Thyroid gland (tissue), 4 donors: ENCODE data around the gene SOAT2. TPM values are rescaled to one million over a fixed set of nuclear protein-coding genes. Genes with fewer than 3 reads are reported as not detected.

Experiments used
- DNase-seq, 2 donors: peaks; one replicate each; pipeline ENCODE4 v3.0.0-alpha.2; 2019
- H3K27ac ChIP-seq, 3 donors: fragments of 200-600 bp; sonication (generic); 1 replicate in 2 of 3; 2 replicates in 1 of 3; pipeline ENCODE4 v1.5.1; 2016 to 2019; ENCODE audit warnings: mild to moderate bottlenecking in 1 of 3, moderate library complexity in 1 of 3
- H3K27me3 ChIP-seq: fragments of 200-600 bp; sonication (generic); one replicate; pipeline ENCODE4 v1.5.1; 2019
- H3K36me3 ChIP-seq, 2 donors: fragments of 200-600 bp; sonication (generic); one replicate each; pipeline ENCODE4 v1.5.1; 2016 to 2019
- H3K4me1 ChIP-seq, 2 donors: fragments of 200-600 bp; sonication (generic); one replicate each; pipeline ENCODE4 v1.5.1; 2017 to 2019
- H3K4me3 ChIP-seq, 3 donors: fragments of 200-600 bp; sonication (generic); replicated peaks in 1 of 3; 1 replicate in 2 of 3; 2 replicates in 1 of 3; pipeline ENCODE4 v1.5.1; 2016; ENCODE audit warnings: mild to moderate bottlenecking in 1 of 3
- H3K9me3 ChIP-seq: fragments of 200-600 bp; sonication (generic); one replicate; pipeline ENCODE4 v1.5.1; 2017
- POLR2A ChIP-seq, 2 donors: fragments of 450-650 bp; IDR thresholded peaks; one replicate each; pipeline ENCODE4 v1.6.1; 2017; ENCODE audit warnings: antibody characterized with exemption in 2 of 2, mild to moderate bottlenecking in 2 of 2, moderate library complexity in 1 of 2
- WGBS, 2 donors: methylation state at CpG; one replicate each; pipeline ENCODE4 v1.1.5; 2017; 5-methylcytosine and 5-hydroxymethylcytosine counted together
- intact Hi-C: fragments of 100-400 bp; cut with DNase I; formaldehyde crosslinking; loops from one replicate; pipeline ENCODE4 v1.15.1; 2023
- total RNA-seq, 4 donors: library from RNA; depleted of rRNA; stranded (reverse); fragments of >200 nt; gene quantifications; one replicate each; pipeline ENCODE4 v1.2.3, GENCODE V29; 2016
- TF ChIP-seq, protein P1 (sequence below), 6 experiments: fragments of 200-600 bp in 3 of 6; fragments of 450-650 bp in 3 of 6; sonication (generic) in 3 of 6; IDR thresholded peaks; one replicate each; pipeline ENCODE4 v1.5.1; 2016 to 2019; ENCODE audit warnings: antibody characterized with exemption in 6 of 6, mild to moderate bottlenecking in 2 of 6, inconsistent platforms in 1 of 6, moderate library complexity in 1 of 6

Gene SOAT2
- total RNA-seq, 4 donors from 2014 or later, result 0.40 TPM; not detected in 3

DNA sequence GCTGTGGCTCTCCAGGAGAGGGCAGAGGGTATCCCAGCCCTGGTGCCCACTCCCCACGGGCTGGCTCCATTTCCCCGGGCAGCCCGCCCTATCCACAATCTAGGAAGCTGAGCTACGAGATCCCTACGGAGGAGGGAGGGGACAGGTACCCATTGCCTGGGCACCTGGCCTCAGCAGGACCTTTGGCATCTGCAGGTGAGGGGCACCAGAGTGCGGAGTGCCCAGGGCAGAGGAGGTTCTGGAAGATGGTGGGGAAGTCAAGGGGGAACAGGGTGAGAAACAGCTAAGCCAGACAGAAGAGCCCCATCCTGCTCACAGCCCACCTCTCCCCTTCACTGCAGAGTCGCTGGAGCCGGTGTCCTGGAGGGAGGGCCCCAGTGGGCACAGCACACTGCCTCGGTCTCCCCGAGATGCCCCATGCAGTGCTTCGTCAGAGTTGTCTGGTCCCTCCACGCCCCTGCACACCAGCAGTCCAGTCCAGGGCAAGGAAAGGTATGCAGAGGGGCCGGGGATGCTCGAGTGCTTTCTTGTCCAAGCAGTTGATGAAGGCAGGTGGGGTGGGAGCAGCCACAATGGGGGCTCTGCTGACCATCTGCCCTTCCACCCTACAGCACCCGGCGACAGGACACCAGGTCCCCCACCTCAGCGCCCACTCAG is 43.1 kb upstream of the SOAT2 start:
- intact Hi-C loops, result loop anchor here (10.0 kb wide), 1 partner anchor 135 kb away; no protein-coding TSS in a partner anchor
- TF ChIP-seq POLR2A (IDR thresholded peaks at IDR 0.05), result no peak
- TF ChIP-seq, protein P1, sequence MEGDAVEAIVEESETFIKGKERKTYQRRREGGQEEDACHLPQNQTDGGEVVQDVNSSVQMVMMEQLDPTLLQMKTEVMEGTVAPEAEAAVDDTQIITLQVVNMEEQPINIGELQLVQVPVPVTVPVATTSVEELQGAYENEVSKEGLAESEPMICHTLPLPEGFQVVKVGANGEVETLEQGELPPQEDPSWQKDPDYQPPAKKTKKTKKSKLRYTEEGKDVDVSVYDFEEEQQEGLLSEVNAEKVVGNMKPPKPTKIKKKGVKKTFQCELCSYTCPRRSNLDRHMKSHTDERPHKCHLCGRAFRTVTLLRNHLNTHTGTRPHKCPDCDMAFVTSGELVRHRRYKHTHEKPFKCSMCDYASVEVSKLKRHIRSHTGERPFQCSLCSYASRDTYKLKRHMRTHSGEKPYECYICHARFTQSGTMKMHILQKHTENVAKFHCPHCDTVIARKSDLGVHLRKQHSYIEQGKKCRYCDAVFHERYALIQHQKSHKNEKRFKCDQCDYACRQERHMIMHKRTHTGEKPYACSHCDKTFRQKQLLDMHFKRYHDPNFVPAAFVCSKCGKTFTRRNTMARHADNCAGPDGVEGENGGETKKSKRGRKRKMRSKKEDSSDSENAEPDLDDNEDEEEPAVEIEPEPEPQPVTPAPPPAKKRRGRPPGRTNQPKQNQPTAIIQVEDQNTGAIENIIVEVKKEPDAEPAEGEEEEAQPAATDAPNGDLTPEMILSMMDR (IDR thresholded peaks at IDR 0.05), result no peak
- H3K27ac ChIP-seq, result peak overlapping the region in 2 of 3 donors; percentile 71 to 75
- peaks cover 21 to 59% of the 10 kb centered on the region in 2 donors for H3K4me1 ChIP-seq
- H3K9me3 ChIP-seq, result no peaks in the 10 kb centered on the region
- no peak for DNase-seq
- WGBS, 2 donors, result 84 to 86% methylated on average over 7 to 12 of the region's 17 CpGs
- H3K27me3 ChIP-seq, result no peaks in the 10 kb centered on the region
- no peak overlapping the region for H3K4me3 ChIP-seq
- H3K36me3 ChIP-seq, result peaks cover 29 to 44% of the 10 kb centered on the region in 2 donors

DNA sequence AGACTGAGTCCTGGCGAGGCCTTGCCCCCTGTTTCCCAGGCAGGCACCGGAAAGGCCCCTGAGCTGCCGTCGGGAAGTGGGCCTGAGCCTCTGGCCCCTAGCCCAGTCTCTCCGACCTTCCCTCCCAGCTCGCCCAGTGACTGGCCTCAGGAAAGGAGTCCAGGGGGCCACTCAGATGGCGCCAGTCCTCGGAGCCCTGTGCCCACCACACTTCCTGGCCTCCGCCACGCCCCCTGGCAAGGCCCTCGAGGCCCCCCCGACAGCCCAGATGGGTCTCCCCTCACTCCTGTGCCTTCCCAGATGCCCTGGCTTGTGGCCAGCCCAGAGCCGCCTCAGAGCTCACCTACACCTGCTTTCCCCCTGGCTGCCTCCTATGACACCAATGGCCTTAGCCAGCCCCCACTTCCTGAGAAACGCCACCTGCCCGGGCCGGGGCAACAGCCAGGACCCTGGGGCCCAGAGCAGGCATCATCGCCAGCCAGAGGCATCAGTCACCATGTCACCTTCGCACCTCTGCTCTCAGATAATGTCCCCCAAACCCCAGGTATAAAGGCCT is 42.5 kb upstream of the SOAT2 start:
- intact Hi-C loops, result loop anchor here (10.0 kb wide), 1 partner anchor 134 kb away; no protein-coding TSS in a partner anchor
- H3K4me3 ChIP-seq, result no peak overlapping the region
- WGBS, 2 donors, result 46 to 60% methylated on average over 5 to 7 of the region's 18 CpGs
- no peaks in the 10 kb centered on the region for H3K27me3 ChIP-seq
- H3K27ac ChIP-seq, result peak overlapping the region; percentile 56 to 75 (median 71)
- H3K9me3 ChIP-seq, result no peaks in the 10 kb centered on the region
- H3K4me1 ChIP-seq, result peaks cover 21 to 63% of the 10 kb centered on the region in 2 donors
- H3K36me3 ChIP-seq, result peaks cover 29 to 44% of the 10 kb centered on the region in 2 donors
- DNase-seq, result peak; percentile 64 to 65
- no peak for TF ChIP-seq POLR2A (IDR thresholded peaks at IDR 0.05)
- TF ChIP-seq, protein P1 (IDR thresholded peaks at IDR 0.05), result no peak

DNA sequence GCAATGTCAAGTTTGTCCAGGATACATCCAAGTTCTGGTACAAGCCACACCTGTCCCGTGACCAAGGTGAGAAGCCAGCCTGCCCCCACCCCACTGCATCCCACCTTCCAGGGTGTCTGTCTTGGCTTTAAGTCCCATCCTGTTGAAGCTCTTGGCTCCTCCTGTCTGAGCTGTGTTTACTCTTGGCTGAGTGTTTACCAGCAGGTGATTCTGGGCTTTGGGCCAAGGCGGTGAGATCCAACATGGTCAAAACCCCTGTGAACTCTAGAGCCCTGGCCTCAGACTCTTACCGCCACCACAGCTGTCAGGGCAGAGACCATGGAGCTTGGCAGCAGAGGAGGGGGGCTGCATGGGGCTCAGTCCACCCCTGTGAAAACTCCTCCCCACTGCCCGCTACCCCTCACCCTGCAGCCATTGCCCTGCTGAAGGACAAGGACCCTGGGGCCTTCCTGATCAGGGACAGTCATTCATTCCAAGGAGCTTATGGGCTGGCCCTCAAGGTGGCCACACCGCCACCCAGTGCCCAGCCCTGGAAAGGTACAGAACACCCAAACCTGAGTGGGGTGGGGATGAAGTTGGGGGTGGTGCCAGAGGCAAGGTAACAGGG is 41.8 kb upstream of the SOAT2 start:
- H3K27ac ChIP-seq, result peak overlapping the region; percentile 56 to 75 (median 71)
- intact Hi-C loops, result loop anchor here (10.0 kb wide), 1 partner anchor 133 kb away; no protein-coding TSS in a partner anchor
- H3K27me3 ChIP-seq, result no peaks in the 10 kb centered on the region
- H3K4me3 ChIP-seq, result no peak overlapping the region
- H3K4me1 ChIP-seq, result peaks cover 25 to 70% of the 10 kb centered on the region in 2 donors
- peaks cover 30 to 39% of the 10 kb centered on the region in 2 donors for H3K36me3 ChIP-seq
- TF ChIP-seq, protein P1 (IDR thresholded peaks at IDR 0.05), result peak in 4 of 6 experiments; percentile 15 to 35 (median 24)
- no peak for TF ChIP-seq POLR2A (IDR thresholded peaks at IDR 0.05)
- H3K9me3 ChIP-seq, result no peaks in the 10 kb centered on the region
- peak; percentile 85 to 90 for DNase-seq
- WGBS, 2 donors, result 50 to 52% methylated on average over 3 to 4 of the region's 5 CpGs

DNA sequence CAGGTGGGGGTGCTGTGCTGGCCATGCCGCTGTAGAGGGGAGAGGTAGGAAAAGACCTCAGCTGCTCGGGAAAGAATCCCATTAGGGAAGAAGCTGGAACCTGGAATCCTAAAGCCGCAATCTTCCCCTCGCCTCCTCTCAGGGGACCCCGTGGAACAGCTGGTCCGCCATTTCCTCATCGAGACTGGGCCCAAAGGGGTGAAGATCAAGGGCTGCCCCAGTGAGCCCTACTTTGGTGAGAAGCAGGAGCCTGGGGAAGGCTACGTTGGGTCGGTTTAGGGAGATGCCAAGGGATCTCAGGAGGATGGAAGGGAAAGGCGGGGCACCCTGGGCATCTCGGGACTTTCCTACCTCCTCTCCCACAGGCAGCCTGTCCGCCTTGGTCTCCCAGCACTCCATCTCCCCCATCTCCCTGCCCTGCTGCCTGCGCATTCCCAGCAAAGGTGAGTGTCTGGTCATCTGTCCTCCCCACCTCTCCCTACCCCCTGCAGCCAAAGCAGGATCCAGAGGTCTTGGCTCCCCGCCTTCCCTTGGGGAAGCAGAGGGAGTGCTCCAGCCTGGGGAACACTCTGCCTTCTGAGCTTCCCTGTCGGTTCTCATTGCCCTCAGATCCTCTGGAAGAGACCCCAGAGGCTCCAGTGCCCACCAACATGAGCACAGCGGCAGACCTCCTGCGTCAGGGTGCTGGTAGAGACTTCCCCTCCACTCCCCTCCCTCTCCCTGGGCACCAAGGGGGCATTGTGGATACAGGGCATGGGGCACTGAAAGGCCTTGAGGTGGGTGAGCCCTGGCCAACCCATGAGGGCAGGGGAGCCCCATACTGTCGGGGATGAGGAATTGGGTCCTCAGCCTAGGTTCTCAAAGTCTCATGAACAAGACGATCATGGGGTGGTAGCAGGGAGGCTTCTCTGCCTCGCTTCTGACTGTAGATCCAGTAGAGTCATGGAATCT is 41.0 kb upstream of the SOAT2 start:
- peak overlapping the region in 2 of 3 donors; percentile 71 to 75 for H3K27ac ChIP-seq
- WGBS, 2 donors, result 74 to 77% methylated on average over 19 to 20 of the region's 20 CpGs
- H3K9me3 ChIP-seq, result no peaks in the 10 kb centered on the region
- H3K36me3 ChIP-seq, result peaks cover 27 to 33% of the 10 kb centered on the region in 2 donors
- TF ChIP-seq, protein P1 (IDR thresholded peaks at IDR 0.05), result no peak
- no peak for TF ChIP-seq POLR2A (IDR thresholded peaks at IDR 0.05)
- H3K4me1 ChIP-seq, result peaks cover 26 to 70% of the 10 kb centered on the region in 2 donors
- H3K27me3 ChIP-seq, result no peaks in the 10 kb centered on the region
- no peak overlapping the region for H3K4me3 ChIP-seq
- no peak for DNase-seq
- intact Hi-C loops, result loop anchor here (10.0 kb wide), 1 partner anchor 133 kb away; no protein-coding TSS in a partner anchor
